IPS-15b (cell line): ENCODE data around the gene AJAP1.

Experiments used
- H3K27me3 ChIP-seq: one replicate; pipeline ENCODE4 v1.6.1; 2013; ENCODE audit warnings: low read length; ENCODE audit not compliant: control insufficient read depth, insufficient read depth
- H3K36me3 ChIP-seq: one replicate; pipeline ENCODE4 v1.6.1; 2013; ENCODE audit warnings: low read length; ENCODE audit not compliant: control insufficient read depth, insufficient read depth
- H3K4me1 ChIP-seq: one replicate; pipeline ENCODE4 v1.6.1; 2013; ENCODE audit warnings: mild to moderate bottlenecking, low read length; ENCODE audit not compliant: control insufficient read depth, insufficient read depth
- H3K4me3 ChIP-seq: one replicate; pipeline ENCODE4 v1.5.1; 2013; ENCODE audit warnings: low read depth, low read length
- H3K9ac ChIP-seq: one replicate; pipeline ENCODE4 v1.6.1; 2013; ENCODE audit warnings: low read depth, mild to moderate bottlenecking, low read length
- H3K9me3 ChIP-seq: one replicate; pipeline ENCODE4 v1.6.1; 2013; ENCODE audit warnings: mild to moderate bottlenecking, low read length; ENCODE audit not compliant: control insufficient read depth, insufficient read depth

Gene AJAP1

GRCh38 chr1:4698911-4699310 lies 44.5 kb downstream of the AJAP1 start:
- Histone ChIP-seq H3K27me3 (no peaks in the 10 kb centered on the region), H3K9ac (no peak overlapping the region), H3K4me1 (peaks cover 3% of the 10 kb centered on the region), H3K4me3 (no peak overlapping the region), H3K36me3 (no peaks in the 10 kb centered on the region), H3K9me3 (no peaks in the 10 kb centered on the region)

- H3K9ac ChIP-seq: no peak overlapping the region
- H3K4me1 ChIP-seq: peaks cover 3% of the 10 kb centered on the region
- no peaks in the 10 kb centered on the region for H3K27me3 ChIP-seq
- no peaks in the 10 kb centered on the region for H3K9me3 ChIP-seq
- H3K4me3 ChIP-seq: no peak overlapping the region
- no peaks in the 10 kb centered on the region for H3K36me3 ChIP-seq
Measured at GRCh38 chr1:4699376-4700301, 45.2 kb downstream of the AJAP1 start.

- Histone ChIP-seq H3K9ac (no peak overlapping the region), H3K36me3 (no peaks in the 10 kb centered on the region), H3K27me3 (no peaks in the 10 kb centered on the region), H3K4me1 (peaks cover 3% of the 10 kb centered on the region), H3K9me3 (no peaks in the 10 kb centered on the region), H3K4me3 (no peak overlapping the region)
Measured at GRCh38 chr1:4700801-4701200, 46.4 kb downstream of the AJAP1 start.

GRCh38 chr1:4701276-4701675 lies 46.9 kb downstream of the AJAP1 start:
- H3K9me3 ChIP-seq: no peaks in the 10 kb centered on the region
- H3K4me3 ChIP-seq: no peak overlapping the region
- H3K27me3 ChIP-seq: no peaks in the 10 kb centered on the region
- H3K4me1 ChIP-seq: peaks cover 3% of the 10 kb centered on the region
- no peaks in the 10 kb centered on the region for H3K36me3 ChIP-seq
- H3K9ac ChIP-seq: no peak overlapping the region

- Histone ChIP-seq H3K4me1 (peaks cover 3% of the 10 kb centered on the region), H3K9me3 (no peaks in the 10 kb centered on the region)
Measured at GRCh38 chr1:4702464-4702863, 48.1 kb downstream of the AJAP1 start.

GRCh38 chr1:4702932-4703331 lies 48.5 kb downstream of the AJAP1 start:
- H3K27me3 ChIP-seq: no peaks in the 10 kb centered on the region
- no peak overlapping the region for H3K9ac ChIP-seq
- no peak overlapping the region for H3K4me3 ChIP-seq
- no peaks in the 10 kb centered on the region for H3K36me3 ChIP-seq
- H3K9me3 ChIP-seq: no peaks in the 10 kb centered on the region
- H3K4me1 ChIP-seq: peaks cover 3% of the 10 kb centered on the region

More at GRCh38 chr1:4702464-4702863, 48.1 kb downstream of the AJAP1 start:
- H3K27me3 ChIP-seq: no peaks in the 10 kb centered on the region
- H3K9ac ChIP-seq: no peak overlapping the region
- H3K4me3 ChIP-seq: no peak overlapping the region
- H3K36me3 ChIP-seq: no peaks in the 10 kb centered on the region

GRCh38 chr1:4703646-4704045 lies 49.2 kb downstream of the AJAP1 start:
- no peak overlapping the region for H3K4me3 ChIP-seq
- no peaks in the 10 kb centered on the region for H3K27me3 ChIP-seq
- H3K9me3 ChIP-seq: no peaks in the 10 kb centered on the region
- H3K4me1 ChIP-seq: peaks cover 3% of the 10 kb centered on the region
- no peaks in the 10 kb centered on the region for H3K36me3 ChIP-seq
- no peak overlapping the region for H3K9ac ChIP-seq

- H3K9me3 ChIP-seq: no peaks in the 10 kb centered on the region
- no peaks in the 10 kb centered on the region for H3K36me3 ChIP-seq
- H3K9ac ChIP-seq: no peak overlapping the region
- H3K4me3 ChIP-seq: no peak overlapping the region
- peaks cover 2% of the 10 kb centered on the region for H3K27me3 ChIP-seq
- H3K4me1 ChIP-seq: peaks cover 6% of the 10 kb centered on the region
Measured at GRCh38 chr1:4708840-4709507, 54.6 kb downstream of the AJAP1 start.

GRCh38 chr1:4709641-4710040 lies 55.2 kb downstream of the AJAP1 start:
- no peak overlapping the region for H3K9ac ChIP-seq
- H3K27me3 ChIP-seq: peaks cover 2% of the 10 kb centered on the region
- no peak overlapping the region for H3K4me3 ChIP-seq
- H3K36me3 ChIP-seq: no peaks in the 10 kb centered on the region
- no peaks in the 10 kb centered on the region for H3K9me3 ChIP-seq
- peaks cover 6% of the 10 kb centered on the region for H3K4me1 ChIP-seq

- H3K4me1 ChIP-seq: peaks cover 6% of the 10 kb centered on the region
- H3K36me3 ChIP-seq: no peaks in the 10 kb centered on the region
- H3K9me3 ChIP-seq: no peaks in the 10 kb centered on the region
- peak overlapping the region; percentile 14 for H3K4me3 ChIP-seq
- no peak overlapping the region for H3K9ac ChIP-seq
- peaks cover 2% of the 10 kb centered on the region for H3K27me3 ChIP-seq
Measured at GRCh38 chr1:4710592-4711415, 56.4 kb downstream of the AJAP1 start.

- H3K9ac ChIP-seq: no peak overlapping the region
- no peaks in the 10 kb centered on the region for H3K9me3 ChIP-seq
Measured at GRCh38 chr1:4711416-4712275, 57.2 kb downstream of the AJAP1 start.

More at GRCh38 chr1:4711416-4712275, 57.2 kb downstream of the AJAP1 start:
- peaks cover 2% of the 10 kb centered on the region for H3K27me3 ChIP-seq
- H3K4me3 ChIP-seq: peak overlapping the region; percentile 14
- no peaks in the 10 kb centered on the region for H3K36me3 ChIP-seq
- peaks cover 6% of the 10 kb centered on the region for H3K4me1 ChIP-seq
